Psoas muscle (tissue), 8 donors: ENCODE data around the gene PAQR7. TPM values are rescaled to one million over a fixed set of nuclear protein-coding genes. Genes with fewer than 3 reads are reported as not detected.

Source experiments
- ATAC-seq, 4 donors: fragments of 200-7000 bp; cut with Tn5 transposase; one replicate each; pipeline ENCODE4 v1.9.1; 2020; ENCODE audit warnings: moderate library complexity in 3 of 4, mild to moderate bottlenecking in 2 of 4
- DNase-seq, 2 donors: peaks; one replicate each; pipeline ENCODE4 v3.0.0-alpha.2; 2020
- H3K27ac ChIP-seq: fragments of 200-600 bp; one replicate; pipeline ENCODE4 v1.8.0; 2022
- H3K27me3 ChIP-seq, 3 donors: fragments of 200-600 bp in 1 of 3; one replicate each; pipeline versions ENCODE4 v1.6.1 to v1.8.0; 2013 to 2022; ENCODE audit warnings: low read length in 2 of 3, mild to moderate bottlenecking in 2 of 3, moderate library complexity in 1 of 3; ENCODE audit not compliant: insufficient read depth in 3 of 3
- H3K36me3 ChIP-seq, 2 donors: fragments of 200-600 bp in 1 of 2; one replicate each; pipeline versions ENCODE4 v1.6.1 to v1.8.0; 2013 to 2022; ENCODE audit warnings: low read depth in 1 of 2, mild to moderate bottlenecking in 1 of 2, moderate library complexity in 1 of 2; ENCODE audit not compliant: insufficient read depth in 1 of 2
- H3K4me1 ChIP-seq: fragments of 200-600 bp; one replicate; pipeline ENCODE4 v1.8.0; 2022
- H3K4me3 ChIP-seq: fragments of 200-600 bp; one replicate; pipeline ENCODE4 v1.8.0; 2022; ENCODE audit warnings: mild to moderate bottlenecking
- H3K9me3 ChIP-seq: fragments of 200-600 bp; one replicate; pipeline ENCODE4 v1.8.0; 2022
- WGBS, 3 donors: extraction: QIAGEN DNeasy Blood & Tissue Kit; methylation state at CpG; one replicate each; pipeline versions ENCODE4 v1.1.6 to v1.1.7; 2013; 5-methylcytosine and 5-hydroxymethylcytosine counted together
- intact Hi-C, 2 donors: fragments of 100-400 bp; cut with DNase I; formaldehyde crosslinking; loops; one replicate each; pipeline versions ENCODE4 v1.11.0 to v1.14.2; 2022
- polyA plus RNA-seq, 3 donors: library from polyadenylated mRNA; stranded (reverse); fragments of 200-250 nt; gene quantifications; one replicate each; pipeline ENCODE4 v1.2.3, GENCODE V29; 2013
- total RNA-seq, 4 donors: library from RNA; stranded (reverse); fragmentation: NEBNext Ultra II Directional in 2 of 4; extraction: Animal tissue kit (Norgen Biotek cat#: 25700) in 2 of 4; gene quantifications; one replicate each; pipeline versions ENCODE4 v1.2.1 to v1.2.4, GENCODE V29; 2021 to 2023
- TF ChIP-seq, protein P1 (sequence below): fragments of 200-600 bp; IDR thresholded peaks from one replicate; pipeline ENCODE4 v1.8.0; 2022; ENCODE audit warnings: antibody characterized with exemption
- donor health status: healthy with polysubstance abuse.
- donor health status: DM: no; HTN: no; CAD: no; lungs with moderate emphysema.
- donor health status: Bipolar disorder and iron deficiency.
- donor health status: healthy.
- donor health status: DM: yes; HTN: yes; CAD: no.
- donor health status: DM: no; HTN: no; CAD: no.
- donor health status: DM: no; HTN: no; CAD: no.
- donor health status: DM: yes; HTN: yes; CAD: no.

Gene PAQR7
- total and polyA plus RNA-seq, 7 donors = 2.1 to 3.7 (median 2.3) TPM

DNA sequence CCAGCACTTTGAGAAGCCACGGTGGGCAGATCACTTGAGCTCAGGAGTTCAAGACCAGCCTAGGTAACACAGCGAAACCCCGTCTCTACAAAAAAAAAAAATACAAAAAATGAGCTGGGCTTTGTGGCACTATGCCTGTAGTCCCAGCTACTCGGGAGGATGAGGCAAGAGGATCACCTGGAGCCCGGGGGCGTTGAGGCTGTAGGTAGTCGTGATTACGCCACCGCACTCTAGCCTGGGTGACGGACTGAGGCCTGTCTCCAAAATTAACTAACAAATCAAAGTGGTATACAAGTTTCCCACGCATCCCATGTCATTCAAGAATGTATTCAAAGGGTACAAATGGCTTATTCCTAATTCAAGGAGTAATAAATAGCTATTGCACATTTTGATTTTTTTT, 18.7 kb downstream of the PAQR7 start:
- Histone ChIP-seq H3K27ac (no peak overlapping the region), H3K4me1 (peaks cover 7% of the 10 kb centered on the region), H3K9me3 (no peaks in the 10 kb centered on the region), H3K27me3 (no peaks in the 10 kb centered on the region), H3K36me3 (no peaks in the 10 kb centered on the region), H3K4me3 (no peak overlapping the region)
- no peak for ATAC-seq
- TF ChIP-seq, protein P1, sequence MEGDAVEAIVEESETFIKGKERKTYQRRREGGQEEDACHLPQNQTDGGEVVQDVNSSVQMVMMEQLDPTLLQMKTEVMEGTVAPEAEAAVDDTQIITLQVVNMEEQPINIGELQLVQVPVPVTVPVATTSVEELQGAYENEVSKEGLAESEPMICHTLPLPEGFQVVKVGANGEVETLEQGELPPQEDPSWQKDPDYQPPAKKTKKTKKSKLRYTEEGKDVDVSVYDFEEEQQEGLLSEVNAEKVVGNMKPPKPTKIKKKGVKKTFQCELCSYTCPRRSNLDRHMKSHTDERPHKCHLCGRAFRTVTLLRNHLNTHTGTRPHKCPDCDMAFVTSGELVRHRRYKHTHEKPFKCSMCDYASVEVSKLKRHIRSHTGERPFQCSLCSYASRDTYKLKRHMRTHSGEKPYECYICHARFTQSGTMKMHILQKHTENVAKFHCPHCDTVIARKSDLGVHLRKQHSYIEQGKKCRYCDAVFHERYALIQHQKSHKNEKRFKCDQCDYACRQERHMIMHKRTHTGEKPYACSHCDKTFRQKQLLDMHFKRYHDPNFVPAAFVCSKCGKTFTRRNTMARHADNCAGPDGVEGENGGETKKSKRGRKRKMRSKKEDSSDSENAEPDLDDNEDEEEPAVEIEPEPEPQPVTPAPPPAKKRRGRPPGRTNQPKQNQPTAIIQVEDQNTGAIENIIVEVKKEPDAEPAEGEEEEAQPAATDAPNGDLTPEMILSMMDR = no peak
- intact Hi-C loops = no loop called here
- no peak for DNase-seq
- 86 to 92% (median 89%) methylated on average over 11 of the region's 11 CpGs for WGBS, 3 donors

DNA sequence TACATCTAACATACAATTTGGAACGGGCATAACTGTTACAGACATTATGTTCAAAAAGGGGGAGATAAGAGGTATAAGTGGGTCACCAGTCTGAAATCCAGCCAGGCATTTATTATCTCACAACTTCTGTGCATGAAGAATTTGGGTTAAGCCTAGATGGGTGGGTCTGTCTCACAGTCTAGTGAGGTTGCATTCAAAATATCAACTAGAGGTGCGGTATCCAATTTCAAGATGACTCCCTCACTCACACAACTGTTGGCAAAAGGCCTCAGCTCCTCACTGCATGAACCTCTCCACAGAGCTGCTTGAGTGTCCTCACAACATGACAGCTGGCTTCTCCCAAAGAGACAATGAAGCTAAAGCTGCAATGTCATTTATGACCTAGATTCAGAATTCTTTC, 21.0 kb downstream of the PAQR7 start:
- WGBS, 3 donors = 87 to 94% (median 91%) methylated on average over 2 of the region's 2 CpGs
- Histone ChIP-seq H3K36me3 (no peaks in the 10 kb centered on the region), H3K9me3 (no peaks in the 10 kb centered on the region), H3K27ac (no peak overlapping the region), H3K27me3 (no peaks in the 10 kb centered on the region), H3K4me3 (no peak overlapping the region), H3K4me1 (peaks cover 7% of the 10 kb centered on the region)
- DNase-seq (no peak), ATAC-seq (no peak)
- TF ChIP-seq, protein P1 = no peak
- intact Hi-C loops = no loop called here

DNA sequence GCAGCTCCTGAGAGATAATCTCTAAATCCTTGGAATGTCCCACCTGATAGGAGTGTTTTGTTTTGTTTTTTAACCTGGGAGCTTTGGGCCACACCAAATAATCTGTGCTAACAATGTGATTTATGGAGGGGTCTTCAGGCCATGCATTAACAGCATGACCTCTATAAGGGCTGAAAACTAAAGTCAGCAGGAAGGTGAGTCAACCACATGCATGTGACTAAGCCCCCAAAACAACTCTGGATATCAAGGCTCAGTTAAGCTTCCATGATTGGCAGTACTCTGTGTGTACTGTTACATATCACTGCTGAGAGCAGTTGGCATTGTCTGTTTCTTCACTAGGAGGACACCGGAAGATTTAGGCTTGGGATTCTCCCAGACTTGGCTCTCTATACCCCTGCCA, 27.0 kb downstream of the PAQR7 start:
- Histone ChIP-seq H3K4me1 (no peaks in the 10 kb centered on the region), H3K9me3 (no peaks in the 10 kb centered on the region), H3K4me3 (no peak overlapping the region), H3K36me3 (no peaks in the 10 kb centered on the region), H3K27ac (no peak overlapping the region), H3K27me3 (no peaks in the 10 kb centered on the region)
- intact Hi-C loops = no loop called here
- ATAC-seq (no peak), DNase-seq (no peak)
- TF ChIP-seq, protein P1 = no peak
- 27 to 61% (median 32%) methylated on average over 1 of the region's 1 CpG for WGBS, 3 donors

DNA sequence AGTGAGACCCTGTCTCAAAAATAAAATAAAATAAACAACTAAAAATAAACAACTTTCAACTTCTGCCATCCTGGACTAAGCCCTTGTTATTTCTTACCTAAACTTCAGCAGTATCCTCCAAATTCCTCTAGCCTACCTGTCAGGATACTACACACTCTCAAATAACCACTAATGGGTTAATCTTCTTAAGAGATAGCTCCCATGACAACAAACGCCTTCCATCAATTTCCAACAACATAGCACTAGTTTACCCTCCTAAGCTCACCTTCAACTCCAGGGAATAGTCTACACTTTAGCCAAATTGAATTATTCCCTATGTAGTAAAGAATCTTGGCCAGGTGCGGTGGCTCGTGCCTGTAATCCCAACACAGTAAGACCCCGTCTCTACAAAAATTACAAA, 27.6 kb downstream of the PAQR7 start:
- intact Hi-C loops = no loop called here
- Histone ChIP-seq H3K27ac (no peak overlapping the region), H3K36me3 (no peaks in the 10 kb centered on the region), H3K9me3 (no peaks in the 10 kb centered on the region), H3K4me1 (no peaks in the 10 kb centered on the region), H3K27me3 (no peaks in the 10 kb centered on the region), H3K4me3 (no peak overlapping the region)
- no peak for DNase-seq
- WGBS, 3 donors = 71 to 76% (median 73%) methylated on average over 4 of the region's 4 CpGs
- no peak for ATAC-seq
- TF ChIP-seq, protein P1 = no peak

DNA sequence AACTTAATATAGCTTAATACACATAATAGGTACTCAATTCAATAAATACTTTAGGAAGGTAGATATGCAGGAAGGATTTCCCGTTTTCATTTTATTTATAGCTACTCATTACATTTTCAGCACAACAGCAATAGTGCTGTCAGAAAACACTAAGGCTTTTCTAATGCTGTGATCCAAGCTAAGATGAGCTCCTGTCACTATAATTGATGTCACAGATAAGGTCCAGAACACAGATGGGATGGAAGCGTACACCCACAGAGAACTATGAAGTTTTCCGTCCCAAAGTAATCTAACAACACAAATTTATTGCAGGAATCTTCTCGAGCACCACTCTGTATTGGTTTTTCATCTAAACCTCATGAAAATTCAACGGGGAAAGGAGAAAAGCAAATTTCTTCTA, 29.8 kb downstream of the PAQR7 start:
- TF ChIP-seq, protein P1 = no peak
- Histone ChIP-seq H3K27me3 (no peaks in the 10 kb centered on the region), H3K36me3 (no peaks in the 10 kb centered on the region), H3K4me3 (no peak overlapping the region), H3K4me1 (peaks cover 6% of the 10 kb centered on the region), H3K9me3 (no peaks in the 10 kb centered on the region), H3K27ac (no peak overlapping the region)
- WGBS, 3 donors = 84 to 85% (median 84%) methylated on average over 5 of the region's 5 CpGs
- intact Hi-C loops = no loop called here
- DNase-seq (no peak), ATAC-seq (no peak)
